Fibroblast of villous mesenchyme (primary cell): ENCODE results near the gene IRAK2. TPM values are rescaled to one million over a fixed set of nuclear protein-coding genes. Genes with fewer than 3 reads are reported as not detected.

Experiments used
- DNase-seq: peaks from one replicate; pipeline ENCODE4 v3.0.0-alpha.2; 2010; ENCODE audit warnings: low read depth
- H3K4me3 ChIP-seq: 2 replicates; pipeline ENCODE4 v1.5.1; 2011; ENCODE audit warnings: low read depth, mild to moderate bottlenecking, low read length
- total RNA-seq: library from RNA; depleted of rRNA; stranded (reverse); fragments of >200 nt; gene quantifications from 2 replicates; pipeline ENCODE4 v1.2.3, GENCODE V29; 2012
- TF ChIP-seq, protein P1 (sequence below): IDR thresholded peaks from 2 replicates; pipeline ENCODE4 v1.5.1; 2012; ENCODE audit warnings: low read depth, mild to moderate bottlenecking, low read length; ENCODE audit not compliant: insufficient read depth

Gene IRAK2
- total RNA-seq, 1 donor = 8.2 TPM

DNA sequence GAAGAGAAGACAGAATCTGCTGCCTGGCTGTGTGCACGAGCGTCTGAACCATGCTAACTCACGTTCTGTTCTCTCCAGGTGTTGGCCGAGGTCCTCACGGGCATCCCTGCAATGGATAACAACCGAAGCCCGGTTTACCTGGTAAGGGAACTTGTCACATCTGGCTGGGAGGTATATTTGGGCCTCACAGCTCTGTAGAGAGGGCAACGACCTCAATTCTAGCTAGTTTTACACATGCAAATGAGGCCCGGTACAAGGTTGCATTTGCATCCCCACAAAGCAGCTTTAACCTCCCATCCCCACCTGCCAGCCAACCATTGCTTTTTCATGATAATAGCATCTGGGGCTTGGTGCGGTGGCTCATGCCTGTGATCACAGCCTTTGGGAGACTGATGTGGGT is 61.6 kb downstream of the IRAK2 start:
- TF ChIP-seq, protein P1, sequence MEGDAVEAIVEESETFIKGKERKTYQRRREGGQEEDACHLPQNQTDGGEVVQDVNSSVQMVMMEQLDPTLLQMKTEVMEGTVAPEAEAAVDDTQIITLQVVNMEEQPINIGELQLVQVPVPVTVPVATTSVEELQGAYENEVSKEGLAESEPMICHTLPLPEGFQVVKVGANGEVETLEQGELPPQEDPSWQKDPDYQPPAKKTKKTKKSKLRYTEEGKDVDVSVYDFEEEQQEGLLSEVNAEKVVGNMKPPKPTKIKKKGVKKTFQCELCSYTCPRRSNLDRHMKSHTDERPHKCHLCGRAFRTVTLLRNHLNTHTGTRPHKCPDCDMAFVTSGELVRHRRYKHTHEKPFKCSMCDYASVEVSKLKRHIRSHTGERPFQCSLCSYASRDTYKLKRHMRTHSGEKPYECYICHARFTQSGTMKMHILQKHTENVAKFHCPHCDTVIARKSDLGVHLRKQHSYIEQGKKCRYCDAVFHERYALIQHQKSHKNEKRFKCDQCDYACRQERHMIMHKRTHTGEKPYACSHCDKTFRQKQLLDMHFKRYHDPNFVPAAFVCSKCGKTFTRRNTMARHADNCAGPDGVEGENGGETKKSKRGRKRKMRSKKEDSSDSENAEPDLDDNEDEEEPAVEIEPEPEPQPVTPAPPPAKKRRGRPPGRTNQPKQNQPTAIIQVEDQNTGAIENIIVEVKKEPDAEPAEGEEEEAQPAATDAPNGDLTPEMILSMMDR = no peak
- no peak overlapping the region for H3K4me3 ChIP-seq
- no peak for DNase-seq

- DNase-seq = no peak
- no peak overlapping the region for H3K4me3 ChIP-seq
- TF ChIP-seq, protein P1 = no peak
Observed at GRCh38 chr3:10228248-10228950, 63.7 kb downstream of the IRAK2 start.

DNA sequence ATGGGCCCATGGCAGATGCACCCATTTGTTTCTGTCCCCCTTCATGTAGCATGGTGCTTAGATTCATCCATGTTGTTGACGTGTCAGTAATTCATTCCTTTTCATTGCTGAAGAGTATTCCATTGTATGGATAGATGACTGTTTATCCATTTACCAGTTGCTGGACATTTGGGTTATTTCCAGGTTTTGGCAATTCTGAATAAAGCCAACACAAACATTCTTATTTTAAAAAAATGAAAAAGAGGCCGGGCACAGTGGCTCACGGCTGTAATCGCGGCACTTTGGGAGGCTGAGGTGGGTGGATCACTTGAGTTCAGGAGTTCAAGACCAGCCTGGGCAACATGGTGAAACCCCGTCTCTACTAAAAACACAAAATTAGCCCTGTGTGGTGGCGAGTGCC is 64.9 kb downstream of the IRAK2 start:
- no peak overlapping the region for H3K4me3 ChIP-seq
- TF ChIP-seq, protein P1 = no peak
- no peak for DNase-seq

DNA sequence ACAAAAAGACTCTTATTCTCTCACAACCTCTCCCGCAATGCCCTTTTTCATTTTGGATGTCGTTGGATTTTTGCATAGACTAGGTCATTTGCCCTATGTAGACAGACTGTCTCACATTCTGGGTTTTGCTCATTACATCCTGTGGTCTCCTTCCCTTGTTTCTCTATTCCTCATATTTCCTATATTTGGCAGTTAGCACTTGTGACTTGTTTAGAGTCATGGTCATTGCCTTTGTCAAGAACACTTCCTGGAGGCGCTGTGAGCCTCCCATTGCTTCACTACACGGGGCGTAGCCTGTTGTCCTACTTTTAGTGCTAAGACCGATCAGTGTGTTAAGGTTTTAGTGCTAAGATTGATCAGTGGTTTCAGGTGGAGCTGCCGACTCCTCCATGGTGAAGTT is 67.4 kb downstream of the IRAK2 start:
- no peak for DNase-seq
- H3K4me3 ChIP-seq = no peak overlapping the region
- TF ChIP-seq, protein P1 = no peak

- TF ChIP-seq, protein P1 = no peak
- H3K4me3 ChIP-seq = no peak overlapping the region
- DNase-seq = no peak
Observed at GRCh38 chr3:10233988-10234387, 69.3 kb downstream of the IRAK2 start.

- H3K4me3 ChIP-seq = no peak overlapping the region
- no peak for DNase-seq
- TF ChIP-seq, protein P1 = no peak
Observed at GRCh38 chr3:10234526-10235230, 70.0 kb downstream of the IRAK2 start.
